Measurements from ENCODE around the gene NMRK1.

NMRK1 gene

DNA sequence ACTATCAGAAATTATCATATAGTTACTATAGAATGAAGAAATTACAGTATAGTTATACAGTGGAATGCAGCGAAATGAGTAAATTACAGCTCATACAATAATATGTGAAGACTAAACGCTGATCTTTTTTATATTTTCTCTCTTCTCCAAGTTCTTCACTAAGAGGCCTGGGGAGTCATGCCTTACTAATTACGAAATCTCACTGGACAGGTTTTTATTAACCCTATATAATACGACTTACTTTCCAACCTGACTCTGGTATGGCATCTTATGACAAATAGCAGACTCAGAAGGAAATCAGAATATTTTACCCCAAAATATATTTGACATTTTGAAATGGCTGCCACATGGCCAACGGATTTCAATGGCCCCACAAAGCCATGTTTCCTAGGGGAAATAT lies 68.9 kb downstream of the NMRK1 start:
- Histone ChIP-seq H3K4me3 (ENCODE audit: insufficient read length, low read depth) (no peak overlapping the region), H3K4me1 (ENCODE audit: insufficient read depth, insufficient read length) (no peaks in the 10 kb centered on the region), H3K9ac (ENCODE audit: insufficient read length, low read depth) (no peak overlapping the region), H3K9me3 (ENCODE audit: insufficient read depth, low read length) (no peaks in the 10 kb centered on the region), H3K36me3 (ENCODE audit: insufficient read depth, insufficient read length, low read length) (peaks cover 28% of the 10 kb centered on the region), H3K27me3 (ENCODE audit: insufficient read depth, insufficient read length) (no peaks in the 10 kb centered on the region)
- no peak for TF ChIP-seq SUZ12 (IDR thresholded peaks at IDR 0.05; ENCODE audit: extremely low read depth, insufficient read depth, insufficient read length)
- TF ChIP-seq YY1 (IDR thresholded peaks at IDR 0.05; ENCODE audit: insufficient read depth, insufficient read length), result no peak
- TF ChIP-seq ZNF274 (IDR thresholded peaks at IDR 0.05; ENCODE audit: low read depth, low read length), result no peak
- DNase-seq (ENCODE audit: low read depth, low spot score), result no peak

DNA sequence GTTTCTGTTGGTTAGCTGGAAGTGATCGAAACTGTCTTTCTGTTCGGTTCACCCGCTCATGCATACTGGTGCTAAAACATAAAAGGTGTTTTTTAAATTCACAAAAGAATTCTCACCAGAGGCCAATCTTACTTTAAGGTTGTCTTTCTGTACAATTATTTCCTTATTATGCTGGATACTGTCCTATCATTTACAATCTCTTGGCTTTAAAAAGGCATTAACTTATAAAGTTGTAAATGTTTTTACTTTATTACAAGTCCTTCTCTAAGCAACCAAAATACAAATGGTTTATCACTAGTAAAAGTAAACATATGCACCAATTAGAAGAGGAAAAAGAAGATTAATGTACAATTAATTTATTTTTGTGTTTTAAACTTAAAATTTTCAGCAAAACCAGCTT lies 70.6 kb downstream of the NMRK1 start:
- Histone ChIP-seq H3K36me3 (ENCODE audit: insufficient read depth, insufficient read length, low read length) (peaks cover 36% of the 10 kb centered on the region), H3K4me1 (ENCODE audit: insufficient read depth, insufficient read length) (no peaks in the 10 kb centered on the region), H3K9me3 (ENCODE audit: insufficient read depth, low read length) (no peaks in the 10 kb centered on the region), H3K27me3 (ENCODE audit: insufficient read depth, insufficient read length) (no peaks in the 10 kb centered on the region), H3K4me3 (ENCODE audit: insufficient read length, low read depth) (no peak overlapping the region), H3K9ac (ENCODE audit: insufficient read length, low read depth) (no peak overlapping the region)
- DNase-seq (ENCODE audit: low read depth, low spot score), result no peak
- no peak for TF ChIP-seq YY1 (IDR thresholded peaks at IDR 0.05; ENCODE audit: insufficient read depth, insufficient read length)
- TF ChIP-seq ZNF274 (IDR thresholded peaks at IDR 0.05; ENCODE audit: low read depth, low read length), result no peak
- TF ChIP-seq SUZ12 (IDR thresholded peaks at IDR 0.05; ENCODE audit: extremely low read depth, insufficient read depth, insufficient read length), result no peak

DNA sequence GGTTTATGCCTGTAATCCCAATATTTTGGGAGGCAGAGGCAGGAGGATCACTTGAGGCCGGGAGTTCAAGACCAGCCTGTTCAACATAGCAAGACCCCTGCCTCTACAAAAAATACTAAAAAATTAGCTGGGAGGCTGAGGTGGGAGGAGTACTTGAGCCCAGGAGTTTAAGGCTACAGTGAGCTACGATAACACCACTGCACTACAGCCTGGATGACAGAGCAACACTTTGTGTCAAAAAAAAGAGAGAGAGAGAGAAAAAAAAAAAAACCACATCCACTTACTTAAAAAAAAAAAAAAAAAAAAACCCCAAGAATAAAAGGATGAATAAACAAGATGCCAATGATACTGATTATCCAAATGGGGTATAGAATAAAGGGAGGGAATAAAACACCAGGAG lies 74.2 kb downstream of the NMRK1 start:
- Histone ChIP-seq H3K27me3 (ENCODE audit: insufficient read depth, insufficient read length) (no peaks in the 10 kb centered on the region), H3K9ac (ENCODE audit: insufficient read length, low read depth) (no peak overlapping the region), H3K9me3 (ENCODE audit: insufficient read depth, low read length) (no peaks in the 10 kb centered on the region), H3K4me3 (ENCODE audit: insufficient read length, low read depth) (no peak overlapping the region), H3K4me1 (ENCODE audit: insufficient read depth, insufficient read length) (no peaks in the 10 kb centered on the region), H3K36me3 (ENCODE audit: insufficient read depth, insufficient read length, low read length) (peaks cover 46% of the 10 kb centered on the region)
- no peak for DNase-seq (ENCODE audit: low read depth, low spot score)
- TF ChIP-seq YY1 (IDR thresholded peaks at IDR 0.05; ENCODE audit: insufficient read depth, insufficient read length) (no peak), ZNF274 (IDR thresholded peaks at IDR 0.05; ENCODE audit: low read depth, low read length) (no peak), SUZ12 (IDR thresholded peaks at IDR 0.05; ENCODE audit: extremely low read depth, insufficient read depth, insufficient read length) (no peak)

All from NT2/D1 (cell line).